Stimulated activated CD4-positive, alpha-beta T cell treated with anti-CD3 and anti-CD28 coated beads, Interleukin-1b, Interleukin-23, amount 100 ng/mL, for 24 hours (primary cell): Measurements from ENCODE around the gene DLAT.
"Not testable (repeated sequence)": the region's sequence is repeated elsewhere in the genome, so short reads cannot be mapped to it uniquely, and the experiment has no call there.

Experiments
- DNase-seq, 4 experiments: peaks; one replicate each; pipeline ENCODE4 v3.0.0-alpha.2; 2020; ENCODE audit warnings: low read depth in 4 of 4, low spot score in 1 of 4

DLAT gene

DNA sequence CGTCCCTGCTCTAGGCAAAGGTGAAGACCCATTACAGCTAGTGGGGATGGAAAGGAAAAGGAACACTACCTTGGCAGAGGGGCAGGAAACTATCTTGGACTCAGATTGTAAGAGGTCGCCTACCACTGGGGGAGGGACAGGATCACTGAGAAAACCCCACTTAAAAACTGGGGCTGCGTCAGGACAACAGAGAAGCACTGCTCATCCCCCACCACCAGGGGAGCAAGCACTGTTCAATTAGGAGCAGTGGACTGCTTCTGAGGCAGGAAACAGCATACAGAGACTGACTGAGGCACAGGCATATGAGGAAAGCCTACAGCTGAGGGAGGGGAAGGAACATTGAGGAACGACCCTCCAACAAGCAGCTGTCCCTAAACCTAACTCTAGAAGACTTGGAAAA, 20.8 kb upstream of the DLAT start:
- DNase-seq, result no peak

DNA sequence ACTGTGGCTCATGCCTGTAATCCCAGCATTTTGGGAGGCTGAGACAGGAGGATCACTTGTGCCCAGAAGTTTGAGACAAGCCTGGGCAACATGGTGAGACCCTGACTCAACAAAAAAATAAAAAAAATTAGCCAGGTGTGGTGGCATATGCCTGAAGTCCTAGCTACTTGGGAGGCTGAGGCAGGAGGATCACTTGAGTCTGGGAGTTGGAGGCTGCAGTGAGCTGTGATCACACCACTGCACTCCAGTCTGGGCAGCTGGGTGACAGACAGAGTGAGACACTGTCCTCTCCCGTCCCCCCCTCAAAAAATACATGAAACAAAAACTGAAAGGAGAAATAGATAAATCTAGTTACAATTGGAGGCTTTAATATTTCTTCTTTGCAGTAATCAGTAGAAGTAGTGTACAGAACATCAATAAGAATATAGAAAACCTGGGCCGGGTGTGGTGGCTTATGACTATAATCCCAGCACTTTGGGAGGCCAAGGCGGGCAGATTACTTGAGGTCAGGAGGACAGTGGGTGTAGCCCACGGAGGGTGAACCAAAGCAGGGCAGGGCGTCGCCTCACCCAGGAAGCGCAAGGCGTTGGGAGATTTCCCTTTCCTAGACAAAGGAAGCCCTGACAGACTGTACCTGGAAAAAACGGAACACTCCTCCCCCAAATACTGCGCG, 19.6 kb upstream of the DLAT start:
- DNase-seq, result no peak

DNA sequence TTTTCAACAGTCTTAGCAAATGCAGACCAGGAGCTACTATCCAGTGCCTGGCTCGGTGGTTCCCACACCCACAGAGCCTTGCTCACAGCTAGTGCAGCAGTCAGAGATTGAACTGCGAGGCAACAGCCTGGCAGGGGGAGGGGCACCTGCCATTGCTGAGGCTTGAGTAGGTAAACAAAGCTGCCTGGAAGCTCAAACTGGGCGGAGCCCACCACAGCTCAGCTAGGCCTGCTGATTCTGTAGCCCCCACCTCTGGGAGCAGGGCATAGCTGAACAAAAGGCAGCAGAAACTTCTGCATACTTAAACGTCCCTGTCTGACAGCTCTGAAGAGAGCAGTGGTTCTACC, 19.1 kb upstream of the DLAT start:
- DNase-seq, result not testable (repeated sequence)

DNA sequence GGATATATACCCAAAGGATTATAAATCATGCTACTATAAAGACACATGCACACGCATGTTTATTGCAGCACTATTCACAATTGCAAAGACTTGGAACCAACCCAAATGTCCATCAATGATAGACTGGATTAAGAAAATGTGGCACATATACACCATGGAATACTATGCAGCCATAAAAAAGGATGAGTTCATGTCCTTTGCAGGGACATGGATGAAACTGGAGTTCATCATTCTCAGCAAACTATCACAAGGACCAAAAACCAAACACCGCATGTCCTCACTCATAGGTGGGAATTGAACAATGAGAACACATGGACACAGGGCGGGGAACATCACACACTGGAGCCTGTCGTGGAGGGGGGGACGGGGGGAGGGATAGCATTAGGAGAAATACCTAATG, 13.8 kb upstream of the DLAT start:
- DNase-seq, result not testable (repeated sequence)

DNA sequence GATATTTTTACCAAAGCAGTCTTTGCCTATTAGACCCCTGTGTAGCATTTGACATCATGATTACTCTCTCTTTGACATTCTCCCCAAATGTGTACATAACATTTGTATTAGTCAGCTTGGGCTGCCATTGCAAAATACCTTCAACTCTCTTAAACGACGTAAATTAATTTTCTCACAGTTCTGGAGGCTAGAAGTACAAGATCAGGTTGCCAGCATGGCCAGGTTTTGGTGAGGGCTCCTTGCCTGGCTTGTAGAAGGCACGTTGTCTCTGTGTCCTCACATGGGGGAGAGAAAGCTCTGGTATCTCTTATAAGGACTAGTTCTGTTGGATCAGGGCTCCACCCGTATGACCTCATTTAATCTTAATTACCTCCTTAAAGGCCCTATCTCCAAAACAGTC, 12.3 kb upstream of the DLAT start:
- no peak for DNase-seq

DNA sequence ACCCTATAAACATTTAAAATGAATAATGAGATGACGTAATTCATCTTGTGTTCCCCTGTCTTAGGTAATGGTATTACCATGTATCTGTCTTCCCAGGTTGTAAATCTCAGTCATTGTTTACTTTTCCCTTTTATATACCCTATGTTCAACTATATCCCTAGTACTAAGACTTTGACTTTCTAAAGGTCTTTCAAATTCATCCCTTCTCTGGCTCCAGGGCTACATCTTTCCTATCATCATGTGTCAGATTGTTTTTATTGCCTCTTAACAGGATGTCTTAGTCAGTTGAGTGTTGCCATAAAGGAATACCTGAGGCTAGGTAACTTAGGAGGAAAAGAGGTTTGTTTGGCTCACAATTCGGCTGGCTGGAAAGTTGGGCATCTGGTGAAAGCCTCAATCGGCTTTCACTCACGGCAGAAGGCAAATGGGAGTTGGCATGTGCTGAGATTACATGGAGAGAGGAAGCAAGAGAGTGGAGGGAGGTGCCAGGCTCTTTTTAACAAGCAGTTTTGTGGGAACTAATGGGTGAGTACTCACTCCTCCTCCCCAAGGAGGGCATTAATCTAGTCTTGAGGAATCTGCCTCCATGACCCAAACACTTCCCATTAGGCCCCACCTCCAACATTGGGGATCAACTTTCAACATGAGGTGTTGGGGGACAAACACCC, 11.6 kb upstream of the DLAT start:
- no peak for DNase-seq

DNA sequence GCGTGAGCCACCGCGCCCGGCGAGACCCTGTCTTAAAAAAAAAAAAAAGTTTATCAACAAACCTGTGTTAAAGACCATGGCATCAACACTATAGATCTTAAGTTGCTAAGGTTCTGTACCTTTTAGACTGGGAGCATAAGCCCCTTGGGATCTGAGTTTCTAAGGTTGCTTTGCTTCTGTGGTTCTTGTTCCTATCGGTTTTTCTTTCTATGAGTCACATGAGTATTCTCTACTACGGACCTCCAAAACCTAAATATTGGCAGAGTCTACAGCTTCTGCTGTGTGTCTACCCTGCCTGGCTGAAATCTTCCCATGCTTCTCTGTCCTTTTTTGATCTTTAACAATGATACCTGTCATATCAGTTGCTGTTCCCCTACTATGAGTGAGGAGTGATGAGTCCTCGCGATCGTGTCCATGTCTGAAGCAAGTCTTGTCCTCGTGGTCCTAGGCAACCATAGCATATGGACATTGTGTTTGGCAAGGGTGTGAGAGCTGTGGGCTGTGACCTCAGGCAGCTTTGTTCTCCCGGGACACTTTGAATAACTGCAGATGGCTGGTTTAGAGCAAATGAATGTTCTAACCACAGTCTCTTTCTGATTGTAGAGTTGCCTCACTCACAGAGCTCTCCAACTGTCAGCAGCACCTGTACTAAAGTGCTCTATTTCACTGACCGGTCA, 9.0 kb upstream of the DLAT start:
- no peak for DNase-seq

DNA sequence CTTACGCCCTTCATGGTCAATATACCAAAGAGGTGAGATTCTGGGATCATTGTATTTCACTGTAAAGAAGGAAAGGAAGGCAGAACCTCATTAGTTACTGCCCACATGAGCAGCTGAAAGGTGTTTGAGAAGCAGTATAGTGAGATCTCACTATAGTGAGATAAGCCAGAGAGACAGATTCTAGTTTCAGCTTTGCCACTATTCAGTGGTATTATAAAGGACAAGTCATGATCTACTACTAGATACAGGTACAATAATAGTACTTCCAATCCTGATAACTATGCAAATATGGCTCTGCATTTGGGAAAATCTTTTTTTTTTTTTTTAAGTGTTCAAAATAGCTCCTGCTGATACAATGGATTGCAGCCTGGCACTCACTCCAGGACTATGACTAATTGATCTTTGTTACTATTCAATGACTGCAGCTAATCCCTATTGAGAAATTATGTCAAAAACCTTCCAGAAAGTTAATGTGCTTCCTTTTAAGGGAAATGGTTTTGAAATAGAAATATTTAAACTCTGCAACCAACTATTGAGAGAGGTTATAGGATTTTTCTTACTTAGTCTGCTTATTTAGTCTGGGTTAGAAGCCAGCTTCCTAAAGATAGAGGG, 8.3 kb upstream of the DLAT start:
- DNase-seq, result no peak

DNA sequence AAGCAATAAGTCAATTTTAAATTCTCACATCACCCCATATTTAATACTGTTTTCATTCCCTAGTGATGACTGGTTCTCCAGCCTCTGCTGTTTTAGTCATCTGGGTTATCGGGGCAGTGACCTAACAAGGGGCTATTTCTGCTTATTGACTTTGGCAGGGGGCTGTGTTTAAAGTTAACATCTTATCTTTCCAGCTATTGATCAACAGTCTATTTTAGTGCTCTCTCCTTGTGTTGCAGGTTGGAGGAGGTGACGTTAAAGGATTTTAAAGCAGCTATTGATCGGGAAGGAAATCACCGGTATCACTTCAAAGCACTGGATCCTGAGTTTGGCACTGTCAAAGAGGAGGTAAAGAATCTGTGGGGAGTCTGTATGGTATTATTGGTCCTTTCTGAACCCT, 7.7 kb upstream of the DLAT start:
- no peak for DNase-seq

DNA sequence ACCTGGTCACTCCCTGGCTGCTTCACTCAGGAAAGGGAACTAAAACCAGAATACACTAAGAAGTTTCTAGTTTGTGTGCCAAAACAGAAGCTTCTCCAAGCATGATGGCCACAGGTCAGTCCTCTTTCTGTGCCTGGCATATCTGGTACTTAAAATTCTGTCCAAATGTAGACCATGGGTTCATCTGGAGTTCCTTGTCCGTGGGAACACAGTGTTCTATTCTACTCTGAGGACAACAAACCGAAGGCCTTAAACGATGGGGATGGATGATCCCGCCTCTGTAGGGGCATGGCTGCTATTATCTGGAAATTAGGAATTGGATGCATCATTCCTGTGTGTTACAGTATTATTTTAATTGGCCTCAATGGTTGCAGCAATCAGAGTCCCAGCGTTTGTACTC, 6.1 kb upstream of the DLAT start:
- no peak for DNase-seq

DNA sequence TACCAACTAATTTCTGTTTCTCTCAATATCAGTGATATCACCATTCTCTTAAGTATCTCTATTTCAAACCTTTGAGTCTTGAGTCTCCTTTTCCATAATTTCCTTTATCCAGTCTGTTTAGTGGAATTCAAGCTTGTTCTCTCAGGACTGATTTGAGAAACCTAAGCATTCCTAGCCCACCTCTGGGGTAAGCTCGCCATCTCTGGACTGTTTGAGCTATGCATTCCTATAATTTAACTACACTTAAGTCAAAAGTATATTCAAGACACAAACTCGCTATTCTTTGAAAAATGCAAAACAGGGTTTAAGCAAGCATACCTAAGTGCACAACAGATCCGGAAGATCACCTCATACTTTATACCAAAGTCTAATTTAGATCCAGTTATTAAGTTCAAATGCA, 2.1 kb upstream of the DLAT start:
- no peak for DNase-seq

DNA sequence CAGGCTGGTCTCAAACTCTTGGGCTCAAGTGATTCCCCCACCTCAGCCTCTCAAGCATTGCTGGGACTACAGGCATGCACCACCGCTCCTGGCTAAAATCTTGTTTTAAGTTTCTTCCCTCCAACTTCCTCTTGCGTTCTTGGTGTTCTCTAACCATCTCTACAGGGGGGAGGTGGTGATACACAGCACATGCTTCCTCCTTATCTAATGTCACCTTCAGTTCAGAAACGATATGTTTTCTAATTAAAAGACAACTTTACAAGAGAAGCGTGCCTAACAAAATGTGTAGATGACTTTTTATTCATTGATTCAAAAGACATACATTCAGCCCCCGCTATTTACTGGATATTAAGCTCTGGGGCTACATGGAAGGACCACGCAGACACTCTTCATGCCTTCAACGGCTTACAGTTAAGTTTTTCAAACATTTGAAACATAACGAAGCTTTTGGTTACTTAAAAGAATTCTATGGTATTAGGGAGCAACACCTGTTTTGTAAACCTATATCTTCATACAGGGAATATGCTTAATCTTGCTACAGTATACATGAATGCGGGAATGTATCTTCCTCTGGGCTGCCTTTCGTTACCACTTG, 933 bp upstream of the DLAT start:
- no peak for DNase-seq

DNA sequence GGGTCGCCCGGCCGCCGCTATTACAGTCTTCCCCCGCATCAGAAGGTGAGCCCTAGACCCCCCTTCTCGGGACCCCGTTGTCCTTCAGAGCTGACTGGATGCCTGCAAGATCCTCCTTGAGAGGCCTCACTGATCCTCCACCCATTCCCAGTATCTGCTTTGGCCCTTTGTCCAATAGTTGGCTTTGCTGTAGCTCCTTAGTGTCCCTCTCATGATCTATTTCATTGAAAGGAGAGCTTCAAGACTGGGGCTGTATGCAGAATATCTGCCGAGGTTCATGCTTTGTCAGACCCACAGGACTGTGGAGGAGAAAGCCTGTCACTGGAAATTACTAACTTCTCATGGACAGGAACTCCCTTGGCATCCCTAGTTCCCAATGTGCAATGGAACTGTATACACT, 499 bp downstream of the DLAT start:
- DNase-seq, result no peak

DNA sequence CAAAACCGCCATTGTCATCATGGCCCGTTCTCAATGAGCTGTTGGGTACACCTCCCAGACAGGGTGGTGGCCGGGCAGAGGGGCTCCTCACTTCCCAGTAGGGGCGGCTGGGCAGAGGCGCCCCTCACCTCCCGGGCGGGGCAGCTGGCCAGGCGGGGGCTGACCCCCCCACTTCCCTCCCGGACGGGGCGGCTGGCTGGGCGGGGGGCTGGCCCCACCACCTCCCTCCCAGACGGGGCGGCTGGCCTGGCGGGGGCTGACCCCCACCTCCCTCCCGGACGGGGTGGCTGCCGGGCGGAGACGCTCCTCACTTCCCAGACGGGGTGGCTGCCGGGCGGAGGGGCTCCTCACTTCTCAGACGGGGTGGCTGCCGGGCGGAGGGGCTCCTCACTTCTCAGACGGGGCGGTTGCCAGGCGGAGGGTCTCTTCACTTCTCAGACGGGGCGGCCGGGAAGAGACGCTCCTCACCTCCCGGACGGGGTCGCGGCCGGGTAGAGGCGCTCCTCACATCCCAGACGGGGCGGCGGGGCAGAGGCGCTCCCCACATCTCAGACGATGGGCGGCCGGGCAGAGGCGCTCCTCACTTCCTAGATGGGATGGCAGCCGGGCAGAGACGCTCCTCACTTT, 1.7 kb downstream of the DLAT start:
- not testable (repeated sequence) for DNase-seq

DNA sequence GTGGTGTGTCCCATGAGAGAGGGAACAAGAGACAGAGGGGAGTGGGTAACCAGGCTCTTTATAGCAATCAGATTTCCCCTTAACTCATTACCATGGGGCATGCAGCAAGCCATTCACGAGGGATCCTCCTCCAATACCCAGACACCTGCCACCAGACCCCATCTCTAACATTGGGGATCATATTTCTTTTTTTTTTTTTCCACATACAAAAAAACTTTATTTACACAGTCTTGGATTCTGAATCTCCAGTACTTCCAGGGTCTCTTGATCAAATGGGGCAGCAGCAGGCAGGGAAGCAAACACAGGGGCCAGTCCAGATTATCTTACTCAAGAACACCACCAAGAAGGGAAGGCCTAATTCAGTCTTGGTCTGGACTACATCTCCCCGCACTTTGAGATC, 4.3 kb downstream of the DLAT start:
- DNase-seq, result no peak

DNA sequence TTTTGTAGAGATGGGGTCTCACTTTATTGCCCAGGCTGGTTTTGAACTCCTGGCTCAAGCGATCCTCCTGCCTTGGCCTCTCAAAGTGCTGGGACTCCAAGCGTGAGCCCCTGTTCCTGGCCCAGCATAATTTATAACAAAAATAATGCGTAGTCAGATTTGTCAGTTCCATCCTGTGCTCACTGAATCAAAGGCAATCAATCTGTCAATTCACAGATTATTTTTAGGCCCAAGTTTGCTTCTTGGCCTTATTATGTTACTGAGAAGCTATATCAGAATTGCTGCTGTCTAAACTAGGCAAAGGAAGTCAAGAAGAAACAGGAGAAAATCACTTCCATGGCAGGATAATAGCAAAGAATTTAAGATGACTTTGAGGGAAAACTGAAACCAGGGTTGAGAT, 8.7 kb downstream of the DLAT start:
- no peak for DNase-seq

DNA sequence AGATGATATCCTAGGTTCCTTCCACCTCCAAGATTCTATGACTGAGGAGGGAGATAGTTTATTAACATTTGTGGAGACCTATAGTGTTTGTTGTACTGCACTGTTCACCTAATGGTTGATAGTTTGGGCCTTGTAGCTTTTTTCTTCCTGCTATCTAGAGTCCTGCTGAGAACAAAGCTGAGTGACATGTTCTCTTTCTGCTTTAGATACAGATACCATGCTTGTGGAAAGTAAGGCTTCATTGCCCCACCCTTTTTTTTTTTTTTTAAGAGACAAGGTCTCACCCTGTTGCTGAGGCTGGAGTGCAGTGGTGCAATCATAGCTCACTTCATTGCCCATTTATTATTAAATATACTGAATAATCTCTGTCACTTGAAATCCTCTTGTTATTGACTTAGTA, 12.3 kb downstream of the DLAT start:
- no peak for DNase-seq

DNA sequence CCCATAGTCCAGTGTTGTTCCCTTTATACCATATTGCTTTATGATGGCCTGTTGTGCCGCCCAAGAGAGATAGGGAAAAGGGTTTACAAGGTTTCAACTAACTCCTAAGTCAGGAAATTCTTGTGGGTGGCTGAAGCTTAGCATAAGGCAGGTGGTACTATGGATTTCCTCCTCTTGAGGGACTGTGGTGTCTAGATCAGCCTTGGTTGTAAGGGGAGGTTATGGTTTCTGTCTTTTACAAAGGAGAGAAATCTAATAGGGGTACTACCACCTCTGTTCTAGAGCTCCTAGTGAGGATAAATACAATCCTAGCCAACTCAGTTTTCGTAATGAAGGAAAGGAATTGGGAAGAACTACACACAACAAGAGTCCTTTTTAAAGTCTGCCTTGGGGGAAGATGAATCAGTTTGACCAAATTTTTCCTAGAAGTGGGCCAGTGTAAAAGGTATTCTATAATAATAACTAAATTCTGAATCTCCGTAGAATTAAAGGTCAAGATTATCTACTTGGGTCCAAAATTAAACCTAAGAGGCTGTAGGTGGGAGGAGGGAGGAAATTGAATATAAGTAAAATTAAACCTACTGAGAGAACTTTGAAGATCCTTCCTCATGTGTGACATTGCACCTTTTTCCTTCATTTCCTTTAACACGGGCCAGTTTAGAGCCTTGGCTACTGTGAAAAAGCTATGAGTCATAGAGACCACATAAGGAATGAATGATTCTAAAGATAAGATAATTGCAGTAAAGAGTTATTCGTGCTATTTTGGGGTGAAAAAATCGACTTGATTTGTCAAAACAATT, 17.2 kb downstream of the DLAT start:
- no peak for DNase-seq

DNA sequence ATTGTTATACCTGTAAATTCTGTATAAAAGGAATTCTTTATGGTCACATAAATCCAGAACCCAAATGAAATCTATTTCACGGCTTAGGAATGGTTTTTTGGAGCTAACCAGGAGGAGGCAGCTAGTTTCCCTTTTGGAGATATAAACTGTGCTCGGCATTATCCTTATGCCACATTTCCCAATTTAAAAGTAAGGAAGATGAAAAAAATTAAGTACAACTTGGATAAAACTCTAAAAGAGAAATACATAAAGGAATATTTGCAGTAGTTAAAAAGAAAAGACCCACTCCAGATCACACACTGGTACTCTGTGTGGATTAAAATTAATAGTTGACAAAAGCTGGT, 17.7 kb downstream of the DLAT start:
- DNase-seq, result no peak

DNA sequence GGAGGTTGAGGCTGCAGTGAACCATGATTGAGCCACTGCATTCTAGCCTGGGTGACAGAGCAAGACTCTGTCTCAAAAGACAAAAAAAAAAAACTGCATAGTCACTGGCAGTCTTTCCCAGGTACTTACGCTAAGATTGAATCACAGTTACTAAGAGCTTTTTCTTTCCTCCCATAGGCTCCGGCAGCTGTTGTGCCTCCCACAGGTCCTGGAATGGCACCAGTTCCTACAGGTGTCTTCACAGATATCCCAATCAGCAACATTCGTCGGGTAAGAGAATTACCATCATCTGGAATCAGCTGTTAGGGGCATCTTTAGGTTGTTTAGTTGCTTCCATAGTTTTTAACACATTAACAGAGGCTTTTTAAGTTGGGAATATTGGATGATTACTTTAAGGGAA, 19.8 kb downstream of the DLAT start:
- no peak for DNase-seq

DNA sequence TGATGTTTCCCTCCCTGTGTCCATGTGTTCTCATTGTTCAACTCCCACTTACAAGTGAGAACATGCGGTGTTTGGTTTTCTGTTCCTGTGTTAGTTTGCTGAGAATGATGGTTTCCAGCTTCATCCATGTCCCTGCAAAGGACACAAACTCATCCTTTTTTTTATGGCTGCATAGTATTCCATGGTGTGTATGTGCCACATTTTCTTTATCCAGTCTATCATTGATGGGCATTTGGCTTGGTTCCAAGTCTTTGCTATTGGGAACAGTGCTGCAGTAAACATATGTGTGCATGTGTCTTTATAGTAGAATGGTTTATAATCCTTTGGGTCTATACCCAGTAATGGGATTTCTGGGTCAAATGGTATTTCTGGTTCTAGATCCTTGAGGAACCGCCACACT, 21.4 kb downstream of the DLAT start:
- not testable (repeated sequence) for DNase-seq
